Gastroesophageal sphincter (tissue), 3 donors: ENCODE measurements around the gene OR10A2.

Source experiments
- EP300 ChIP-seq: sonication (generic); formaldehyde crosslinking; IDR thresholded peaks from one replicate; pipeline ENCODE4 v1.6.1; 2017; ENCODE audit warnings: antibody characterized with exemption, mild to moderate bottlenecking
- POLR2A ChIP-seq, 2 donors: fragments of 450-650 bp; IDR thresholded peaks; one replicate each; pipeline ENCODE4 v1.6.1; 2017; ENCODE audit warnings: antibody characterized with exemption in 2 of 2, mild to moderate bottlenecking in 2 of 2, moderate library complexity in 1 of 2
- POLR2AphosphoS5 ChIP-seq: sonication (generic); formaldehyde crosslinking; IDR thresholded peaks from one replicate; pipeline ENCODE4 v1.6.1; 2017; ENCODE audit warnings: antibody characterized with exemption
- TF ChIP-seq, protein P1 (sequence below), 4 experiments: fragments of 200-600 bp in 2 of 4; fragments of 450-650 bp in 2 of 4; sonication (generic) in 1 of 4; IDR thresholded peaks; one replicate each; pipeline ENCODE4 v1.5.1; 2017 to 2019; ENCODE audit warnings: antibody characterized with exemption in 4 of 4, mild to moderate bottlenecking in 2 of 4, moderate library complexity in 2 of 4

GRCh38 chr11:6894097-6894496 lies 31.2 kb downstream of the OR10A2 start:
- TF ChIP-seq, protein P1, sequence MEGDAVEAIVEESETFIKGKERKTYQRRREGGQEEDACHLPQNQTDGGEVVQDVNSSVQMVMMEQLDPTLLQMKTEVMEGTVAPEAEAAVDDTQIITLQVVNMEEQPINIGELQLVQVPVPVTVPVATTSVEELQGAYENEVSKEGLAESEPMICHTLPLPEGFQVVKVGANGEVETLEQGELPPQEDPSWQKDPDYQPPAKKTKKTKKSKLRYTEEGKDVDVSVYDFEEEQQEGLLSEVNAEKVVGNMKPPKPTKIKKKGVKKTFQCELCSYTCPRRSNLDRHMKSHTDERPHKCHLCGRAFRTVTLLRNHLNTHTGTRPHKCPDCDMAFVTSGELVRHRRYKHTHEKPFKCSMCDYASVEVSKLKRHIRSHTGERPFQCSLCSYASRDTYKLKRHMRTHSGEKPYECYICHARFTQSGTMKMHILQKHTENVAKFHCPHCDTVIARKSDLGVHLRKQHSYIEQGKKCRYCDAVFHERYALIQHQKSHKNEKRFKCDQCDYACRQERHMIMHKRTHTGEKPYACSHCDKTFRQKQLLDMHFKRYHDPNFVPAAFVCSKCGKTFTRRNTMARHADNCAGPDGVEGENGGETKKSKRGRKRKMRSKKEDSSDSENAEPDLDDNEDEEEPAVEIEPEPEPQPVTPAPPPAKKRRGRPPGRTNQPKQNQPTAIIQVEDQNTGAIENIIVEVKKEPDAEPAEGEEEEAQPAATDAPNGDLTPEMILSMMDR (IDR thresholded peaks at IDR 0.05), result no peak
- TF ChIP-seq POLR2AphosphoS5 (no peak), POLR2A (IDR thresholded peaks at IDR 0.05) (no peak), EP300 (no peak)
